ENCODE measurements around the gene WDR74. TPM values are rescaled to one million over a fixed set of nuclear protein-coding genes. Genes with fewer than 3 reads are reported as not detected.

WDR74 gene
- 73.9 to 82.8 TPM (median 77.6 TPM) in 5 replicates for total RNA-seq (2022; extraction: Qiagen RNA extraction; ENCODE audit: low read depth)

GRCh38 chr11:62839050-62839945, at the start of gene WDR74:
TSS of gene WDR74 (minus strand) at chr11:62839590. CDS start at chr11:62839570, 20 bp downstream.

DNA sequence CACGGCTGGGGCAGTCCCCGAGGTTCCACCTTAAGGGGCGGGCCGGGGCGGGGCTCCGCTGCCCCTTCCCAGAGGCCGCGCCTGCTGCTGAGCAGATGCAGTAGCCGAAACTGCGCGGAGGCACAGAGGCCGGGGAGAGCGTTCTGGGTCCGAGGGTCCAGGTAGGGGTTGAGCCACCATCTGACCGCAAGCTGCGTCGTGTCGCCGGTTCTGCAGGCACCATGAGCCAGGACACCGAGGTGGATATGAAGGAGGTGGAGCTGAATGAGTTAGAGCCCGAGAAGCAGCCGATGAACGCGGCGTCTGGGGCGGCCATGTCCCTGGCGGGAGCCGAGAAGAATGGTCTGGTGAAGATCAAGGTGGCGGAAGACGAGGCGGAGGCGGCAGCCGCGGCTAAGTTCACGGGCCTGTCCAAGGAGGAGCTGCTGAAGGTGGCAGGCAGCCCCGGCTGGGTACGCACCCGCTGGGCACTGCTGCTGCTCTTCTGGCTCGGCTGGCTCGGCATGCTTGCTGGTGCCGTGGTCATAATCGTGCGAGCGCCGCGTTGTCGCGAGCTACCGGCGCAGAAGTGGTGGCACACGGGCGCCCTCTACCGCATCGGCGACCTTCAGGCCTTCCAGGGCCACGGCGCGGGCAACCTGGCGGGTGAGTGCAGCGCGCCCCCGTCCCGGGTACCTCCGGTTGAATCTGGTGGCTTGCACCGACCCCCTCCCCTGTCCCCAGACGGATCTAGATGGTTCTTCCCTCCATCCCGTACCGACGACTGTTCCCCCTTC, 41.6 kb upstream of the WDR74 start, which contains the start of gene SLC3A2:
TSS of gene SLC3A2 (plus strand) at position 94 of the 776 bp plus-strand sequence. CDS start at position 222, 128 bp downstream.

GRCh38 chr11:62832336-62833234, 6.8 kb downstream of the WDR74 start, which contains the start of gene TEX54:
TSS of gene TEX54 (minus strand) at chr11:62832841.

DNA sequence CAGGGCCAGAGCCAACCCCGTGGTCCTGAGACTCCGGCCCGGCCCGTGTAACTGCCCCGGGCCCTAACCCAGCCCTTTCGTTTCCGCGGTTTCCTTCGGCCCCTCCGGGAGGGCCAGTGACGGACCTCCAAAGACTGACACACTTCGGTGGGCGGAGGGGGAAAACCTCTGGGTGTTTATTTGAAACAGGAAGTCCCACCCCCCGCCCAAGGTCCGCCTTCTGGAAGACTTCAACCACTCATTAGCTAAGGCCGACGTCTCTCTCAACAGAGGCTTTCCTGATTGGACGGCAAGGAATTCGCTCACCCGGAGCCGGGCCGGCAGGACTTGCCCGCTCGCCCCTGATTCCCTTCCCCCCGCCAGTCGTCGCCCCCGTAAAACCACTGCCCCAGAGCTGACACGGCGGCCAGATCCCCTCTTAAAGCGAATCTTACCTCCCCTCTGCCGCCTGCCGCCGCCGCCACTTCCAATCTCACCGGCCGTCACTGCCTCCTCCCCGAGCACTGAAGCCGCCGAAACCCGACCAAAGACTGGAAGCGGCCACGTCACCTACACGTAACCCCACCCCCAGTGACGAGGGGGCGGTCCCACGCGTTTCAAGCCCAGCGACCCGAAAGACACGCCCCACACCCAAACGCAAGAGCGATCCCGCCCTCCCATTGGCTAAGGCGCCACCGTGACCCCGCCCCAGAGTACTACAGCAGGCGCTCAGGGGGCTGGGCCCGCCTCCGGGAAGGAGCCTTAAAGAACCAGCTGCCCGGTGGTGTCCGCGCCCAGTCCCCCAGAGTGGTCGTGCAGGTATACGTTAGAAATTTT, 7.7 kb downstream of the WDR74 start, which contains the start of gene STX5:
TSS of gene STX5 (minus strand) at position 532 of the 816 bp plus-strand sequence. CDS start 808 bp downstream, outside the sequence.

GRCh38 chr11:62805076-62805892, 34.1 kb downstream of the WDR74 start, which contains the start of gene NXF1:
TSS of gene NXF1 (minus strand) at chr11:62805440. CDS start at chr11:62805356, 84 bp downstream.

GRCh38 chr11:62791501-62792201, 47.7 kb downstream of the WDR74 start, which contains the start of gene TMEM223:
TSS of gene TMEM223 (minus strand) at chr11:62792006. CDS start at chr11:62791994, 12 bp downstream.

DNA sequence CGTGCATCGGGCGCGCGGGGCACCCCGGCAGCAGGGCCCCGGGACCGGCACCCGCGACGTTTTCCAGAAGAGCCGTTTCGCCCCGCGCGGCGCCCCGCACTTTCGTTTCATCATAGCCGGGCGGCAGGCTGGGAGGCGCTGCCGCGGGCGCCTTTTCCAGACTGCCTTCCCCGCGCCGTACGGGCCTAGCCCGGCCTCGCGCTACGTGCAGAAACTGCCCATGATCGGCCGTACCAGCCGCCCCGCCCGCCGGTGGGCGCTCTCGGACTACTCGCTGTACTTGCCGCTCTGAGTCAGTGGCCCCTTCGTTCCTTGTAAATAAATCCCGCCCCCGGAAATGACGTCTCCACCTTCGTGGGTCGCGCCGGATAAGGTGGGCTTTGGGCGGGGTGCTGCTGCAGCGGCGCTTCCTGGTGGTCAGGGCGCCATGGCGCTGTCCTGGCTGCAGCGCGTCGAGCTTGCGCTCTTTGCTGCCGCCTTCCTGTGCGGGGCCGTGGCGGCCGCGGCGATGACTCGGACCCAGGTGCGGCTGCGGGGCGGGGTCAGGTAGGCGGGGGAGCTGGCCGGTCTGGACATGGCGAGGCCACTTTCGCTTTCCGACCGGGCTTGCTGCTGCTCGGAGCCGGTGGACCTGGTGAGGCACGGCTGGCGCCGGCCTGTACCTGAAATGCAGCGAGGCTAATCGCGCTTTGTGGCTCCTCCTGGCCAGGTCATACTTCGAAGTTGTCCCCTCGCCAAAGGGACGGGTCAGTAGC, 52.2 kb downstream of the WDR74 start, which contains the start of gene TMEM179B:
TSS of gene TMEM179B (plus strand) at position 398 of the 755 bp plus-strand sequence. CDS start at position 428, 30 bp downstream.

Other genes starting within 250 kb of the WDR74 start
- gene TUT1, start 248.1 kb downstream of the WDR74 start, total RNA-seq (2022; extraction: Qiagen RNA extraction; ENCODE audit: low read depth) = 12.2 to 15.0 TPM (median 14.7 TPM) in 5 replicates
- 82.9 to 91.9 TPM (median 87.9 TPM) in 5 replicates for gene MTA2, start 237.7 kb downstream of the WDR74 start, total RNA-seq (2022; extraction: Qiagen RNA extraction; ENCODE audit: low read depth)
- gene EML3, start 226.8 kb downstream of the WDR74 start, total RNA-seq (2022; extraction: Qiagen RNA extraction; ENCODE audit: low read depth) = 17.5 to 23.8 TPM (median 22.3 TPM) in 5 replicates
- gene ROM1, start 226.3 kb downstream of the WDR74 start, total RNA-seq (2022; extraction: Qiagen RNA extraction; ENCODE audit: low read depth) = 3.7 to 5.5 TPM (median 4.0 TPM) in 5 replicates
- gene B3GAT3, start 217.6 kb downstream of the WDR74 start, total RNA-seq (2022; extraction: Qiagen RNA extraction; ENCODE audit: low read depth) = 41.9 to 58.0 TPM (median 50.7 TPM) in 5 replicates
- 237 to 277 TPM (median 252 TPM) in 5 replicates for gene GANAB, start 193.0 kb downstream of the WDR74 start, total RNA-seq (2022; extraction: Qiagen RNA extraction; ENCODE audit: low read depth)
- 16.8 to 21.9 TPM (median 20.6 TPM) in 5 replicates for gene INTS5, start 186.3 kb downstream of the WDR74 start, total RNA-seq (2022; extraction: Qiagen RNA extraction; ENCODE audit: low read depth)
- gene C11orf98, start 174.4 kb downstream of the WDR74 start, total RNA-seq (2022; extraction: Qiagen RNA extraction; ENCODE audit: low read depth) = 128 to 151 TPM (median 135 TPM) in 5 replicates
- 10.6 to 15.9 TPM (median 12.7 TPM) in 5 replicates for gene CSKMT, start 174.3 kb downstream of the WDR74 start, total RNA-seq (2022; extraction: Qiagen RNA extraction; ENCODE audit: low read depth)
- gene UQCC3, start 167.9 kb downstream of the WDR74 start, total RNA-seq (2022; extraction: Qiagen RNA extraction; ENCODE audit: low read depth) = 26.5 to 36.8 TPM (median 35.2 TPM) in 5 replicates
- 3.8 to 4.6 TPM (median 4.2 TPM) in 5 replicates for gene LBHD1, start 167.3 kb downstream of the WDR74 start, total RNA-seq (2022; extraction: Qiagen RNA extraction; ENCODE audit: low read depth)
- 111 to 129 TPM (median 116 TPM) in 5 replicates for gene UBXN1, start 160.5 kb downstream of the WDR74 start, total RNA-seq (2022; extraction: Qiagen RNA extraction; ENCODE audit: low read depth)
- 0.06 to 0.17 TPM (median 0.10 TPM) in 4 of 5 replicates, not detected in the other for gene LRRN4CL, start 150.1 kb downstream of the WDR74 start, total RNA-seq (2022; extraction: Qiagen RNA extraction; ENCODE audit: low read depth)
- 61.1 to 97.7 TPM (median 72.8 TPM) in 5 replicates for gene BSCL2, start 132.2 kb downstream of the WDR74 start, total RNA-seq (2022; extraction: Qiagen RNA extraction; ENCODE audit: low read depth)
- gene GNG3, start 131.9 kb downstream of the WDR74 start, total RNA-seq (2022; extraction: Qiagen RNA extraction; ENCODE audit: low read depth) = not detected in 5 replicates
- gene HNRNPUL2, start 112.1 kb downstream of the WDR74 start, total RNA-seq (2022; extraction: Qiagen RNA extraction; ENCODE audit: low read depth) = 36.2 to 42.4 TPM (median 39.6 TPM) in 5 replicates
- gene TTC9C, start 111.1 kb downstream of the WDR74 start, total RNA-seq (2022; extraction: Qiagen RNA extraction; ENCODE audit: low read depth) = 29.4 to 34.3 TPM (median 30.7 TPM) in 5 replicates
- gene ZBTB3, start 85.4 kb downstream of the WDR74 start, total RNA-seq (2022; extraction: Qiagen RNA extraction; ENCODE audit: low read depth) = 1.2 to 1.9 TPM (median 1.4 TPM) in 5 replicates
- 172 to 182 TPM (median 178 TPM) in 5 replicates for gene POLR2G, start 78.0 kb downstream of the WDR74 start, total RNA-seq (2022; extraction: Qiagen RNA extraction; ENCODE audit: low read depth)
- gene TAF6L, start 68.2 kb downstream of the WDR74 start, total RNA-seq (2022; extraction: Qiagen RNA extraction; ENCODE audit: low read depth) = 12.1 to 14.7 TPM (median 12.9 TPM) in 5 replicates
- 77.5 to 92.9 TPM (median 83.8 TPM) in 5 replicates for gene TMEM179B, start 52.2 kb downstream of the WDR74 start, total RNA-seq (2022; extraction: Qiagen RNA extraction; ENCODE audit: low read depth)
- gene TMEM223, start 47.6 kb downstream of the WDR74 start, total RNA-seq (2022; extraction: Qiagen RNA extraction; ENCODE audit: low read depth) = 18.0 to 29.5 TPM (median 28.1 TPM) in 5 replicates
- gene NXF1, start 34.1 kb downstream of the WDR74 start, total RNA-seq (2022; extraction: Qiagen RNA extraction; ENCODE audit: low read depth) = 38.0 to 53.7 TPM (median 50.7 TPM) in 5 replicates
- 17.8 to 25.6 TPM (median 24.5 TPM) in 5 replicates for gene STX5, start 7.5 kb downstream of the WDR74 start, total RNA-seq (2022; extraction: Qiagen RNA extraction; ENCODE audit: low read depth)
- gene TEX54, start 6.7 kb downstream of the WDR74 start, total RNA-seq (2022; extraction: Qiagen RNA extraction; ENCODE audit: low read depth) = not detected in 5 replicates
- gene SLC3A2, start 41.3 kb upstream of the WDR74 start, total RNA-seq (2022; extraction: Qiagen RNA extraction; ENCODE audit: low read depth) = 877 to 1,068 TPM (median 992 TPM) in 5 replicates
- 0.06 TPM in 2 of 5 replicates, not detected in the others for gene CHRM1, start 81.8 kb upstream of the WDR74 start, total RNA-seq (2022; extraction: Qiagen RNA extraction; ENCODE audit: low read depth)
- gene SLC22A6, start 145.4 kb upstream of the WDR74 start, total RNA-seq (2022; extraction: Qiagen RNA extraction; ENCODE audit: low read depth) = not detected in 5 replicates
- gene SLC22A8, start 176.3 kb upstream of the WDR74 start, total RNA-seq (2022; extraction: Qiagen RNA extraction; ENCODE audit: low read depth) = not detected in 5 replicates